Mesenchymal stem cell (in vitro differentiated cells and primary cell): Measurements from ENCODE around the gene PLXNA2.

Source experiments
- DNase-seq: peaks from one replicate; pipeline ENCODE4 v3.0.0-alpha.2; 2013
- H2AFZ ChIP-seq: one replicate; pipeline ENCODE4 v1.6.1; 2013; ENCODE audit warnings: low read depth, mild to moderate bottlenecking, control low read depth, inconsistent platforms, low read length, moderate library complexity
- H2AK5ac ChIP-seq: 2 replicates; pipeline ENCODE4 v1.6.1; 2013; ENCODE audit warnings: low read length, moderate library complexity, mild to moderate bottlenecking, inconsistent platforms; ENCODE audit not compliant: severe bottlenecking
- H2BK120ac ChIP-seq: one replicate; pipeline ENCODE4 v1.6.1; 2013; ENCODE audit warnings: low read depth, mild to moderate bottlenecking, inconsistent platforms, low read length, moderate library complexity
- H2BK12ac ChIP-seq, 2 experiments: one replicate each; pipeline ENCODE4 v1.6.1; 2013; ENCODE audit warnings: inconsistent platforms in 2 of 2, low read length in 2 of 2, mild to moderate bottlenecking in 2 of 2, moderate library complexity in 2 of 2, control low read depth in 1 of 2
- H2BK15ac ChIP-seq: one replicate; pipeline ENCODE4 v1.6.1; 2013; ENCODE audit warnings: mild to moderate bottlenecking, low read depth, inconsistent platforms; ENCODE audit not compliant: poor library complexity, severe bottlenecking
- H2BK5ac ChIP-seq: 2 replicates; pipeline ENCODE4 v1.6.1; 2013; ENCODE audit warnings: low read depth, mild to moderate bottlenecking, low read length, control low read depth, inconsistent platforms; ENCODE audit not compliant: poor library complexity, severe bottlenecking
- H3K14ac ChIP-seq, 2 experiments: one replicate each; pipeline ENCODE4 v1.6.1; 2013; ENCODE audit warnings: inconsistent platforms in 2 of 2, low read length in 2 of 2, control low read depth in 1 of 2, mild to moderate bottlenecking in 1 of 2, moderate library complexity in 1 of 2
- H3K18ac ChIP-seq, 2 experiments: one replicate each; pipeline ENCODE4 v1.6.1; 2013; ENCODE audit warnings: inconsistent platforms in 2 of 2, low read length in 2 of 2, control low read depth in 1 of 2, low read depth in 1 of 2, mild to moderate bottlenecking in 1 of 2
- H3K23ac ChIP-seq, 2 experiments: one replicate each; pipeline ENCODE4 v1.6.1; 2013; ENCODE audit warnings: inconsistent platforms in 2 of 2, low read length in 2 of 2, mild to moderate bottlenecking in 2 of 2, moderate library complexity in 2 of 2, control low read depth in 1 of 2
- H3K27ac ChIP-seq: 2 replicates; pipeline ENCODE4 v1.5.1; 2013; ENCODE audit warnings: mild to moderate bottlenecking, moderate library complexity, low read length, control low read depth, inconsistent platforms; ENCODE audit not compliant: poor library complexity, severe bottlenecking
- H3K27me3 ChIP-seq, 2 experiments: 2 replicates each; pipeline versions ENCODE4 v1.6.1 to v1.7.0; 2013; ENCODE audit warnings: low read length in 2 of 2, mild to moderate bottlenecking in 2 of 2, moderate library complexity in 2 of 2, control low read depth in 1 of 2, inconsistent platforms in 1 of 2; ENCODE audit not compliant: control insufficient read depth in 1 of 2, insufficient read depth in 1 of 2
- H3K36me3 ChIP-seq, 2 experiments: 2 replicates each; pipeline versions ENCODE4 v1.6.1 to v1.7.0; 2013; ENCODE audit warnings: low read length in 2 of 2, control low read depth in 1 of 2, inconsistent platforms in 1 of 2, low read depth in 1 of 2, mild to moderate bottlenecking in 1 of 2; ENCODE audit not compliant: insufficient read depth in 2 of 2, control insufficient read depth in 1 of 2
- H3K4ac ChIP-seq, 2 experiments: one replicate each; pipeline ENCODE4 v1.6.1; 2013; ENCODE audit warnings: inconsistent platforms in 2 of 2, low read length in 2 of 2, mild to moderate bottlenecking in 2 of 2, moderate library complexity in 2 of 2, control low read depth in 1 of 2, low read depth in 1 of 2
- H3K4me1 ChIP-seq: 2 replicates; pipeline ENCODE4 v1.6.1; 2013; ENCODE audit warnings: low read depth, low read length, control low read depth; ENCODE audit not compliant: control insufficient read depth, insufficient read depth
- H3K4me2 ChIP-seq: 2 replicates; pipeline ENCODE4 v1.6.1; 2013; ENCODE audit warnings: low read length, mild to moderate bottlenecking, inconsistent platforms; ENCODE audit not compliant: poor library complexity, severe bottlenecking
- H3K4me3 ChIP-seq, 2 experiments: 2 replicates each; pipeline versions ENCODE4 v1.5.1 to v1.7.0; 2013; ENCODE audit warnings: low read length in 2 of 2, mild to moderate bottlenecking in 2 of 2, control low read depth in 1 of 2, low read depth in 1 of 2; ENCODE audit not compliant: insufficient read depth in 1 of 2
- H3K79me1 ChIP-seq: replicated peaks from 2 replicates; pipeline ENCODE4 v1.6.1; 2013; ENCODE audit warnings: mild to moderate bottlenecking, control low read depth, low read length, inconsistent platforms; ENCODE audit not compliant: poor library complexity, severe bottlenecking
- H3K9ac ChIP-seq: 2 replicates; pipeline ENCODE4 v1.7.0; 2013; ENCODE audit warnings: mild to moderate bottlenecking, low read length, moderate library complexity
- H3K9me3 ChIP-seq: 2 replicates; pipeline ENCODE4 v1.7.0; 2013; ENCODE audit warnings: mild to moderate bottlenecking, low read length; ENCODE audit not compliant: control insufficient read depth
- H4K8ac ChIP-seq: one replicate; pipeline ENCODE4 v1.6.1; 2013; ENCODE audit warnings: inconsistent platforms, mild to moderate bottlenecking, low read length, moderate library complexity
- H4K91ac ChIP-seq: one replicate; pipeline ENCODE4 v1.6.1; 2013; ENCODE audit warnings: mild to moderate bottlenecking, low read length, inconsistent platforms
- WGBS: methylation state at CpG from one replicate; pipeline ENCODE4 v1.1.7; 2013; ENCODE audit warnings: mixed read lengths; 5-methylcytosine and 5-hydroxymethylcytosine counted together

PLXNA2 gene

DNA sequence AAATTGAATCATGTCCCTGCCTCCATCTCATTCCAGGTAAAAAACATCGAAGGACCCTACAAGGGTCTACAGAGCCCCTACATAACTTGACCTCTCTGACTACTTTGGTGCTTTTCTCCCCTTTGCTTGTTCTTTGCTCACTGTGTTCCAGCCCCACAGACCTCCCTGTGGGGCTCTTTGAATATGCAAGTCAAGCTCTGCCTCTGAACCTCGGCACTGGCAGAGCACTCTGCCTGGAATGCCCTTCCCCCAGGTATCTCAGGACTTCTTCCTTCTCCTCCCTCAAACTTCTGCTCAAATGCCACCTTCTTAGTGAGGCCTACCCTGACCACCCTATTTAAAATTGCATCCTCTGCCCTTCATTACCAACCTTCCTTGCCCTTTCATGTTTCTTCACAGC lies 245.5 kb downstream of the PLXNA2 start:
- Histone ChIP-seq H3K27ac (no peak overlapping the region), H2BK15ac (no peak overlapping the region), H4K8ac (no peak overlapping the region), H2AK5ac (no peak overlapping the region), H3K4ac (no peak overlapping the region), H3K79me1 (no peaks in the 10 kb centered on the region), H3K4me2 (no peak overlapping the region), H2AFZ (no peak overlapping the region), H2BK12ac (no peak overlapping the region), H3K4me1 (no peaks in the 10 kb centered on the region), H3K27me3 (peaks cover 10 to 23% of the 10 kb centered on the region in 2 experiments), H3K23ac (no peak overlapping the region), H3K4me3 (no peak overlapping the region), H2BK5ac (no peak overlapping the region), H3K18ac (no peak overlapping the region), H4K91ac (no peak overlapping the region), H2BK120ac (no peak overlapping the region), H3K9ac (no peak overlapping the region), H3K14ac (no peak overlapping the region), H3K36me3 (no peaks in the 10 kb centered on the region), H3K9me3 (peaks cover 6% of the 10 kb centered on the region)
- no peak for DNase-seq
- 70% methylated on average over 2 of the region's 2 CpGs for WGBS

DNA sequence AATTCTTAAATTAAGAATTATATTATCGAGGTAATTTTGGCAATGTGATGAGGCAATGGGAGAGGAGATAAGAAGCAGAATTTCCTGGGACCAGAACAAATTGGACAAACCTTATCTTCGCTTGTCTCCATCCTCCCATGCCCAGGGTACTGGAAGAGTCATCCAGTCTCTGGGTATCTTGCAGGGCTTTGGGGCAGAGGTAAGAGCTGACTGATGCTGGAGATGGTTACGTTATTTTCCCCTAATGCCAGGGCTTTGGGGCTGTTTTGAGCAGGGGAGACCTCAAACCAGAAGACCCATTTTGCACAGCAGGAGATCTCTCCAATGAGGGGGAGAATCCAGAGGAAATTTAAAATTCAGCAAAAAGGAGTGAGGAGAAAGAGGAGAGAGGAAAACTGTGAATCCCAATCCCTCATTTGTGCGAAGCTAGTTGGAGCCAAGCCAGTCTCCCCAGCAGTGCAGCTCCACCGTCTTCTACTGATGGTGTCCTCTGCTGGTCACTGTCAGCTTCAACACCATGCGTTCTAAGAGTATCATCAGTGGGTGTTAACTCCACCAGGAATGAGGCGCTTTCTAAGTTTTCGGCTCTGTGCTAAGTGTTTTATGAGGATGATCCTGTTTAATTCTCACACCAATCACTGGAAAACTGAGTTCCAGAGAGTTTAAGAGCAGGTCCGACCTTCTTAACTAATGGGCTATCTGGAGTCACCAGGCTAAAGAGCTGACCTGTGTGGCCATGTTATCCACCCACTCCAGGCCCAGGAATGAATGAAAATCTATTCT lies 246.5 kb downstream of the PLXNA2 start:
- Histone ChIP-seq H3K36me3 (no peaks in the 10 kb centered on the region), H4K8ac (no peak overlapping the region), H3K14ac (no peak overlapping the region), H3K9me3 (peaks cover 6% of the 10 kb centered on the region), H3K4me3 (no peak overlapping the region), H3K27me3 (peaks cover 15 to 23% of the 10 kb centered on the region in 2 experiments), H3K79me1 (no peaks in the 10 kb centered on the region), H3K23ac (no peak overlapping the region), H4K91ac (no peak overlapping the region), H2AFZ (no peak overlapping the region), H2BK120ac (no peak overlapping the region), H3K4me1 (no peaks in the 10 kb centered on the region), H3K27ac (no peak overlapping the region), H3K9ac (no peak overlapping the region), H2BK5ac (no peak overlapping the region), H3K4me2 (no peak overlapping the region), H2AK5ac (no peak overlapping the region), H2BK15ac (no peak overlapping the region), H3K18ac (no peak overlapping the region), H3K4ac (no peak overlapping the region), H2BK12ac (no peak overlapping the region)
- peak; percentile 69 for DNase-seq
- WGBS, result 47% methylated on average over 9 of the region's 9 CpGs

DNA sequence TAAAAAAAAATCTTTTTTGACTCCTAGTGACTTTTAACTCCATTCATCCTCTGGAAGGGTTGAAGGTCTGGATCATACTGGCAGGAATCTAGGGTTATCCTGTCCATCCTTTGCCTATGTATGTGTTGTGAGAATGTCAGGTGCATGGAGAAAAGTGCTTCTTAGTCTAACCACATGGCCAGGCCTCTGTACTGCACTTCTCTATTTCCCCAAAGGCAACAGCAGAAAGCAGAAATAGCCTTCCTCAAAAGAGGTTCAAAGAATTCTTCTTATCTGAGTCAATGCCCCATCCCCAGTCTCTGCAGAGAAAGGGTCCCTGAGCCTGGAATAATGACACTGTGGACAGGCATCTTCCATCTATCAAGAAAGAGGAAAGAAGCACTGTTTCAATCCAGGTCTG lies 247.5 kb downstream of the PLXNA2 start:
- no peak overlapping the region for H3K4me3 ChIP-seq
- H4K91ac ChIP-seq, result no peak overlapping the region
- no peak overlapping the region for H2AFZ ChIP-seq

DNA sequence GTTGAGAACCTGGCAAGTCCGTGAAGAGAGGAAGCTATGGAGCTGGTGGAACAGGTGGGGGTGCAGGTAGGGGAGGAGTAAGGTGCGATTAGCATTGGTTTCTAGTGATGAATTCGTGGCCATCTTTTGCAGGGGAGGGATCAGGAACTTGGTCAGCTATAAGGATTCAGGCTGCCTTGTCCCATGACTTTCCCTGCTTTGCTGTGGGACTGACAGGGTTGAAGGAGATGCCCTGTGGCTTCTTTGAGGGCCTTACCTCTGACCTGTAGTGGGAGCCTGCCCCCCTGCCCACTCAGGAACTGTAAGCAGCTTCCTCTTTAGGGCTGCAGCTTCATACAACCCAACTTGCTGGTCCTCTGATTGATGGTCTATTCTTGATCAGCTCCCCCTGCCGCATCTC lies 248.6 kb downstream of the PLXNA2 start:
- no peak overlapping the region for H3K14ac ChIP-seq
- H3K4me1 ChIP-seq, result no peaks in the 10 kb centered on the region
- H3K27ac ChIP-seq, result no peak overlapping the region
- no peak overlapping the region for H3K9ac ChIP-seq
- H3K4ac ChIP-seq, result no peak overlapping the region
- no peaks in the 10 kb centered on the region for H3K36me3 ChIP-seq
- H2AFZ ChIP-seq, result no peak overlapping the region
- no peak overlapping the region for H2BK5ac ChIP-seq
- H3K27me3 ChIP-seq, result peaks cover 15 to 22% of the 10 kb centered on the region in 2 experiments
- no peak overlapping the region for H3K18ac ChIP-seq
- no peak overlapping the region for H2BK12ac ChIP-seq
- H3K23ac ChIP-seq, result no peak overlapping the region
- H4K91ac ChIP-seq, result no peak overlapping the region
- 70% methylated on average over 4 of the region's 4 CpGs for WGBS
- H2BK120ac ChIP-seq, result no peak overlapping the region
- no peak overlapping the region for H2BK15ac ChIP-seq
- H3K9me3 ChIP-seq, result no peaks in the 10 kb centered on the region
- H3K4me2 ChIP-seq, result no peak overlapping the region
- H3K79me1 ChIP-seq, result no peaks in the 10 kb centered on the region
- H2AK5ac ChIP-seq, result no peak overlapping the region
- H3K4me3 ChIP-seq, result no peak overlapping the region
- DNase-seq, result no peak
- H4K8ac ChIP-seq, result no peak overlapping the region

More for the DNA sequence above, 247.5 kb downstream of the PLXNA2 start:
- Histone ChIP-seq H3K4me1 (no peaks in the 10 kb centered on the region), H3K4me2 (no peak overlapping the region), H2BK120ac (no peak overlapping the region), H3K14ac (no peak overlapping the region), H2BK15ac (no peak overlapping the region), H3K79me1 (no peaks in the 10 kb centered on the region), H3K9ac (no peak overlapping the region), H3K4ac (no peak overlapping the region), H2BK5ac (no peak overlapping the region), H4K8ac (no peak overlapping the region), H3K36me3 (no peaks in the 10 kb centered on the region), H2AK5ac (no peak overlapping the region), H3K27me3 (peaks cover 15 to 19% of the 10 kb centered on the region in 2 experiments), H2BK12ac (no peak overlapping the region), H3K23ac (no peak overlapping the region), H3K18ac (no peak overlapping the region), H3K9me3 (peaks cover 6% of the 10 kb centered on the region), H3K27ac (no peak overlapping the region)
- DNase-seq, result no peak
